Activated CD8-positive, alpha-beta T cell treated with anti-CD3 and anti-CD28 coated beads for 36 hours (primary cell): ENCODE measurements around the gene PAK3. TPM values are rescaled to one million over a fixed set of nuclear protein-coding genes. Genes with fewer than 3 reads are reported as not detected.

Experiments used
- ATAC-seq: fragments of 200-7000 bp; cut with Tn5 transposase; one replicate; pipeline ENCODE4 v1.10.0; 2021; ENCODE audit warnings: mild to moderate bottlenecking, moderate library complexity
- CTCF ChIA-PET: fragments of 350-600 bp; sonication (Branson Sonifier 250); formaldehyde crosslinking; loops from one replicate; lab custom pipeline; 2021; ENCODE audit warnings: antibody characterized with exemption; lab: Charles Lee
- POLR2A ChIA-PET: fragments of 350-600 bp; sonication (Branson Sonifier 250); formaldehyde crosslinking; loops from one replicate; lab custom pipeline; 2021; ENCODE audit warnings: antibody characterized with exemption; lab: Charles Lee
- DNase-seq: peaks from one replicate; pipeline ENCODE4 v3.0.0-alpha.2; 2020
- H3K27ac Mint-ChIP-seq: one replicate; pipeline ENCODE4 v1.8.0; 2021; ENCODE audit warnings: mild to moderate bottlenecking, mixed read lengths
- H3K27me3 Mint-ChIP-seq: one replicate; pipeline ENCODE4 v1.8.0; 2021; ENCODE audit warnings: mixed read lengths
- H3K36me3 Mint-ChIP-seq: one replicate; pipeline ENCODE4 v1.8.0; 2021; ENCODE audit warnings: low read depth, mixed read lengths
- H3K4me1 Mint-ChIP-seq: one replicate; pipeline ENCODE4 v1.8.0; 2021; ENCODE audit warnings: low read depth, mixed read lengths
- H3K4me3 Mint-ChIP-seq: one replicate; pipeline ENCODE4 v1.8.0; 2021; ENCODE audit warnings: mild to moderate bottlenecking, moderate library complexity, mixed read lengths
- H3K9me3 Mint-ChIP-seq: one replicate; pipeline ENCODE4 v1.8.0; 2021; ENCODE audit warnings: mixed read lengths
- intact Hi-C: fragments of 100-400 bp; cut with micrococcal nuclease; formaldehyde crosslinking; loops from one replicate; pipeline ENCODE4 v1.10.0; 2022
- total RNA-seq, 2 experiments: library from RNA; stranded (reverse); gene quantifications; one replicate each; pipeline ENCODE4 v1.2.3, GENCODE V29; 2021
- TF ChIP-seq, protein P1 (sequence below): fragments of 200-600 bp; IDR thresholded peaks from one replicate; pipeline ENCODE4 v1.8.0; 2022; ENCODE audit warnings: antibody characterized with exemption, mild to moderate bottlenecking

The PAK3 gene
- total RNA-seq, 2 experiments from 2014 or later, result 0.07 to 0.18 TPM

GRCh38 chrX:111167334-111167733, 71.3 kb downstream of the PAK3 start:
- Mint-ChIP-seq H3K36me3 (no peaks in the 10 kb centered on the region), H3K4me1 (no peaks in the 10 kb centered on the region), H3K27me3 (peaks cover 4% of the 10 kb centered on the region), H3K4me3 (no peak overlapping the region), H3K27ac (no peak overlapping the region), H3K9me3 (no peaks in the 10 kb centered on the region)
- CTCF ChIA-PET, result interaction anchor here (1.2 kb wide), 1 partner anchor 13 kb away, joined by 3 read pairs; no protein-coding TSS in a partner anchor
- TF ChIP-seq, protein P1, sequence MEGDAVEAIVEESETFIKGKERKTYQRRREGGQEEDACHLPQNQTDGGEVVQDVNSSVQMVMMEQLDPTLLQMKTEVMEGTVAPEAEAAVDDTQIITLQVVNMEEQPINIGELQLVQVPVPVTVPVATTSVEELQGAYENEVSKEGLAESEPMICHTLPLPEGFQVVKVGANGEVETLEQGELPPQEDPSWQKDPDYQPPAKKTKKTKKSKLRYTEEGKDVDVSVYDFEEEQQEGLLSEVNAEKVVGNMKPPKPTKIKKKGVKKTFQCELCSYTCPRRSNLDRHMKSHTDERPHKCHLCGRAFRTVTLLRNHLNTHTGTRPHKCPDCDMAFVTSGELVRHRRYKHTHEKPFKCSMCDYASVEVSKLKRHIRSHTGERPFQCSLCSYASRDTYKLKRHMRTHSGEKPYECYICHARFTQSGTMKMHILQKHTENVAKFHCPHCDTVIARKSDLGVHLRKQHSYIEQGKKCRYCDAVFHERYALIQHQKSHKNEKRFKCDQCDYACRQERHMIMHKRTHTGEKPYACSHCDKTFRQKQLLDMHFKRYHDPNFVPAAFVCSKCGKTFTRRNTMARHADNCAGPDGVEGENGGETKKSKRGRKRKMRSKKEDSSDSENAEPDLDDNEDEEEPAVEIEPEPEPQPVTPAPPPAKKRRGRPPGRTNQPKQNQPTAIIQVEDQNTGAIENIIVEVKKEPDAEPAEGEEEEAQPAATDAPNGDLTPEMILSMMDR, result no peak
- DNase-seq (no peak), ATAC-seq (no peak)
- intact Hi-C loops, result no loop called here
- POLR2A ChIA-PET, result no interaction called here

GRCh38 chrX:111168314-111168713, 72.3 kb downstream of the PAK3 start:
- intact Hi-C loops, result no loop called here
- ChIA-PET POLR2A (no interaction called here), CTCF (interaction anchor here (1.5 kb wide), 1 partner anchor 32 kb away, joined by 4 read pairs; no protein-coding TSS in a partner anchor)
- Mint-ChIP-seq H3K36me3 (no peaks in the 10 kb centered on the region), H3K27ac (no peak overlapping the region), H3K27me3 (peaks cover 2% of the 10 kb centered on the region), H3K4me3 (no peak overlapping the region), H3K4me1 (no peaks in the 10 kb centered on the region), H3K9me3 (no peaks in the 10 kb centered on the region)
- peak; percentile 1 for DNase-seq
- no peak for ATAC-seq
- TF ChIP-seq, protein P1, result no peak

DNA sequence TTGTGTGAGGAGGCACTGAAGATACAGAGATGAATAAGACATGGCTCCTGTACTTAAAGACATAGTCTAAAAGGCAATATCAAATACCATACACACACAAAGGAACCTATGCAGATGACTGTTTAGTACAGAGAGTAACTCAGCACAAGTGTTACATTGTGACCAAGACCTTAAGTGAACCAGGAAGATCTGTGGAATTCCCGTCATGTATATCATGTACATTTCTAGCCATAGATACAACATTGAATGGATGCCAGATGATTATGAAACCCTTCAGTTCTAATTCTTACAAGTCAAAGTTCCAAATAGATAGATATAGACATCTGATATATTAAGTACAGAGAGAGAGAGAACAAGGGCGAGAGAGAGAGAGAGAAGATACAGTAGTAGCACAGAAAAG, 73.2 kb downstream of the PAK3 start:
- DNase-seq, result no peak
- Mint-ChIP-seq H3K27me3 (no peaks in the 10 kb centered on the region), H3K36me3 (no peaks in the 10 kb centered on the region), H3K27ac (no peak overlapping the region), H3K4me1 (no peaks in the 10 kb centered on the region), H3K4me3 (no peak overlapping the region), H3K9me3 (no peaks in the 10 kb centered on the region)
- POLR2A ChIA-PET, result no interaction called here
- TF ChIP-seq, protein P1, result no peak
- intact Hi-C loops, result no loop called here
- CTCF ChIA-PET, result interaction anchor here (1.5 kb wide), 1 partner anchor 33 kb away, joined by 4 read pairs; no protein-coding TSS in a partner anchor
- ATAC-seq, result no peak

DNA sequence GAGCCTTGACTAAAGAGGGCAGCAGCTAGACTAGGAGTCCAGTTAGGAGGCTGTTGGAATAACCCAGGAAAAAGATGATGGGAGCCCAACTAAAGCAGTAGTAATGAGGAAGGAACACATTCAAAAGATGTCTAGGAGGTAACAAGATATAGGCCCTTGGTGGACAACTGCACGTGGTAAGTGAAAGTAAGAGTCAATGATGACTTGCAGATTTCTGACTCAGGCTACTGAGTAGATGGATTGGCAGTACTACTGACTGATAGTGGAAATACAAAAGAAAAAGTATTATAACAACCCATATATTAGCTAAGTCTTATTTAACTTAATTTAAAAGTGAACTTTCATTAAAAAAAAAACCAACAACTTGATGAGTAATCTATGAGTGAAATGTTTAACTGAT, 74.0 kb downstream of the PAK3 start:
- Mint-ChIP-seq H3K27ac (no peak overlapping the region), H3K27me3 (no peaks in the 10 kb centered on the region), H3K36me3 (no peaks in the 10 kb centered on the region), H3K9me3 (no peaks in the 10 kb centered on the region), H3K4me1 (no peaks in the 10 kb centered on the region), H3K4me3 (no peak overlapping the region)
- ChIA-PET POLR2A (no interaction called here), CTCF (no interaction called here)
- TF ChIP-seq, protein P1, result no peak
- intact Hi-C loops, result no loop called here
- DNase-seq, result no peak
- ATAC-seq, result no peak

DNA sequence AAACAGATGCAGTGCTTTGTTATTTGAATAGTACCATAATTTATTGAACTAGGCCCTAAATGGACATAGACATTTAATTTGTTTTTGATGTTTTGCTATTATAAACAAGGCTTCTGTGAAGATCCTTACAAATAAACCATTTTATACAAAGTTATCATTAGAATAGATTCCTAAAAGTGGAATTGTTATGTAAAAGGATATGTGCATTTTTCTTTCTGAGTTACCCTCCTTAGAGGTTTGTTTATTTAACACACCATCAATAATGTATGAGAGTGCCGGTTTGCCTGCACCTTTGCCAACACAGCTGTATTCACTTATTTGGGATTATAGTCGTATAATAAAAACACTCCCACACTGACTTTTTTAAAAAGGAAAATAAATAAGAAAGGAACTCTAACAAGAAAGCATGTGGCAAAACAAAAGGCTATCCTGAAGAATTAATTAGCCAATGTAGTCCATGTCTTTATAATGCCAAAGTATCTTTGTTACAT, 84.8 kb downstream of the PAK3 start:
- no peak for ATAC-seq
- H3K27ac Mint-ChIP-seq, result no peak overlapping the region
- no peaks in the 10 kb centered on the region for H3K36me3 Mint-ChIP-seq
- intact Hi-C loops, result no loop called here
- no peak for DNase-seq
- ChIA-PET POLR2A (no interaction called here), CTCF (no interaction called here)
- H3K9me3 Mint-ChIP-seq, result no peaks in the 10 kb centered on the region
- TF ChIP-seq, protein P1, result no peak
- no peak overlapping the region for H3K4me3 Mint-ChIP-seq
- no peaks in the 10 kb centered on the region for H3K4me1 Mint-ChIP-seq
- no peaks in the 10 kb centered on the region for H3K27me3 Mint-ChIP-seq
